Fibroblast of skin of left quadriceps (primary cell): ENCODE measurements around the gene DOK7.

Source experiments
- DNase-seq, 2 experiments: peaks; one replicate each; pipeline ENCODE4 v3.0.0-alpha.2; 2013; ENCODE audit warnings: low read depth in 2 of 2

Gene DOK7

DNA sequence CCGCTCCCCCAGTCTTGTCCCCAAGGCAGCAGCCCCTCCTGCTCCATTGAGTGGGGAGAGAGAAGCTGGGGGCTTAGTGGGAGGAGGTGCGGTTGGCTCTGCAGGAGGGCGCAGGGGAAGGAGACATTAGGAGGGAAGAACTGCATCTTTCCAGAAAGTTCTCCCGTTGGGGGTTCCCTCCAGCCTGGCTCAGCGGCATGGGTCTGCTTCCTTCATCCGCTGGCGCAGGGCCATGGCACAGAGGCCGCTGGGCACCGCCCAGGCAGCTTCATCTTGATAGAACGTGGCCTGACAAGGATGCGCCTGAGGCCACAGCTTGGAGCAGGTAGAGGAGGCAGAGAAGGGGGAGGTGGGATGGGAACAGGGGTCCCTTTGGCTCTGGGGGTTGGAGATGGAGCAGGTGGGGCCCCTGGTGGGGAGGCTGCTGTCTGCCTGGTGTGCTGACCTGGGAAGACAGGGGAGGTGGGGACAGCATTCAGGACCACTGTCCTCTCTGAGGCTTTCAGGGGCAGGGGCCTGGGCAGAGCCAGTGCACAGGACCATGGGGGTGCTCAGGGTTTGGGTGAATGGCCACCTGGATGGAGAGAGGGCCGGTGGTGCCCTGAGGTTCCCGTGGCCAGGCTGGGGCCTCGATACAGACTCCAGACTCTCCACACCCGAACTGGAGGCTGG is 12.1 kb downstream of the DOK7 start:
- DNase-seq: no peak

- no peak for DNase-seq
Observed at GRCh38 chr4:3475713-3476260, 12.7 kb downstream of the DOK7 start.

DNA sequence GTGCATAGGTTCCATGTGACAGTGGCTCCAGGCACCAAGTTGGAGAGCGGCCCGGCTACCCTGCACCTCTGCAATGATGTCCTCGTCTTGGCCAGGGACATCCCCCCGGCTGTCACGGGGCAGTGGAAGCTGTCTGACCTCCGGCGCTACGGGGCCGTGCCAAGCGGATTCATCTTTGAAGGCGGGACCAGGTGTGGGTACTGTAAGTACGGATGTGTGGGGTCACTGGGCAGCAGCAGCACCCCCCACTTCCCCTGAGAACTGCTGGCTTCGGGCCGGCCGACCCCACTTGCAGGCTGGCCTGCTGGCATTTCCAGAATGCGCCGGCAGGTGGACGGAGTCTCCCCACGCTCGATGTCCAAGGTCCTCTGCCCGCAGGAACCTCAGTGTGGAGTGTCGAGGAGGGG is 13.2 kb downstream of the DOK7 start:
- no peak for DNase-seq

GRCh38 chr4:3476936-3477749 is 14.0 kb downstream of the DOK7 start:
- DNase-seq: no peak

DNA sequence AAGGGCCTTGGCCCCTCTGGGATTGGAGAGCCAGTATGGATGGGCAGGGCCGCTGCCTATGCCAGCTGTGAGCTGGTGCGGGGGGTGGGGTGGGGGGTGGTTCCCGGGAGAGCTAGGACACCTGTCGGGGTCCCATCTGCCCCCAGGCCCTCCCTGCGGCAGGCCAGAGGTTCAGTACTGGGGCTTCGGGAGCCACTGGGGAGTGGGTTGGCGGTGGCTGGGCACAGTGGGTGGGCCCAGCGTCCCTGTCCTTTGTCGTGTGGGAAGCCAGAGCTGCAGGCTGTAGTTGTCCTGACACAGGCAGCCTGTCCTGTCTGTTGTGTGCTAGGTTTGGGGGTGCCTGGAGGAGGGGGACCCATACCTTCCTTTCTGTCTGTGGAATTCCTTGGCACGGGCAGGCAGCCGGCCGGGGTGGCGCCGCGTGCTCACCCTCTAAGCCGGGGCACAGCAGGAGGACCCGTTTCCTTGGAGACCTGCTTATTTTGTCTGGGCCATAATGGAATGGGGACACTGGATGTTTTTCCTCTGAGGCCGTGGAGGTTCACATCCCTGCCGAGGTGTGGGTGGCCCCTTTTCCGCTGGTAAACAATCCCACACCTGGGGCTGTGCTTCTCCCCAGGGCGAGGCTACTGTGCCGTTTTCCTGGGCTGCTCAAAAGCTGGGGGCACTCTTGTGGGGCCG is 14.8 kb downstream of the DOK7 start:
- DNase-seq: no peak

DNA sequence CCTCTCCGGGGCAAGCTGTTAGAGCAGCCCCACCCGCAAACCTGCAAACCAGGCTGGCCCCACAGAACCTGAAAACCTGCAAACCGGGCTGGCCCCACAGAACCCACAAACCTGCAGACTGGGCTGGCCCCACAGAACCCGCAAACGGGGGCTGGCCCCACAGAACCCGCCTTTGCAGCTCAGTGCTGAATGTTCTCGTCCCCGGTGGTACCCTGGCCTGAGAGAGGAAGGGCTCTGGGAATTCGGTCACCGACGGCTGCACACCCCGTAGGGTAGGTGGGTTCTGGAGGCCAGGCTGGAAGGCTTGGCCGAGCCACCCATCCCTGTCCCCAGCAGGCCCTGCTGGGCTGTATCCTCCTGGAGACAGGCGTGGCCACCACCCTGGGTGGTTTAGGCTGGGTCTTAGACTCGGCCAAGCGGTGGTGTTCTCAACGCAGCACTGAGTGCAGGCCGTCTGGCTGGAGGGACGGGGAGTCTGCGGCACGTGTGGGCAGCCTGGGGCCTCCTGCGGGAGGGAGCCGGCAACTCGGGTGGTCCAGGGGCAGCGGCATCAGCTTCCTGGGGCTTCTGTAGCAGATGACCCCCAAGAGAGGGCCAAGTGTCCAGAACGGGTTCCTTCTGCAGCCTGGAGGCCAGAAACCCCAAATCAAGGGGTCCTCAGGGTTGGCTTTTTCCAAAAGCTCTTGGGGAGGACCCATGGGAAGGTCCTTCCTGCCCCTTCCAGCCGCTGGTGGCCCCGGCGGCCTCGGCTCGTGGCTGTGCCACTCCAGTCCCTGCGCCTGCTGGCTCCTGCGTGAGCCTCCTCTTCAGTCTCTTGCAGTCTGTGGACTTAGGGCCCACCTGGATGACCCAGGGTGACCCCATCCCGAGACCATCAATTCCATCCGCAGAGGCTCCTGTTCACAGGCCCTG is 15.6 kb downstream of the DOK7 start:
- no peak for DNase-seq

DNA sequence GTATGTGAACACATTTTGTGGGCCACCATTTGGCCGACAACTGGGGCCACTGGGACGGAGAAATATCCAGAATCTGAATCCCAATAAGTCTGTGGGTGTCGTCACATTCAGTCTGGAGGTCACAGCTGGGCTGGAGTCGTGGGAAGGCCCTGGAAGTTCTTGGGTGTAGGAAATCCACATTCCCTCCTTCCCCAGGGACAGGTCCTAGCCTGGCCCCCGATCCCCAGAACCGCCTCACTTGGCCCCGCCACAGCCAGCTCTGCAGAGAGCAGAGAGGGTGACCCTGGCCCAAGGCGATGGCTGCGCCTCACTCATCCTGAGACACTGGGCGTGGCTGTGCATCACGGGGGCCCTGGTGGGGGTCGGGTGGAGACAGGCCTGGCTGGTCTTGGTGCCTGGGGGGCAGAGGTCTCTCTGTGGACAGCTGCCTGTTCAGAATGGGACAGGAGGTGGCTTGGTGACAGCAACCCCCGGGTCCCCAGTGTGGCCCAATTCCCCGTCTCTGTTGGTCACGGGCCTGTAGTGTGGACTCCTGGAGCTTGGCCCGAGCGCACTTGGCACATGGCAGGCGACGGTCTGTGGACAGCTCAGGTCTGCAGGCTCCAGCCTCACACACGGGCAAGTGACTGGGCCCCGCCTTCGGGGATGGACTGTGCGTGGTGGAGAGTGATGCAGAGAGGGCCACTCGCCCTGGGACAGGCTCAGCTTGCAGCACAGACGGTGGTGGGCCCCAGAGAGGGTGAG is 16.4 kb downstream of the DOK7 start:
- DNase-seq: no peak

DNA sequence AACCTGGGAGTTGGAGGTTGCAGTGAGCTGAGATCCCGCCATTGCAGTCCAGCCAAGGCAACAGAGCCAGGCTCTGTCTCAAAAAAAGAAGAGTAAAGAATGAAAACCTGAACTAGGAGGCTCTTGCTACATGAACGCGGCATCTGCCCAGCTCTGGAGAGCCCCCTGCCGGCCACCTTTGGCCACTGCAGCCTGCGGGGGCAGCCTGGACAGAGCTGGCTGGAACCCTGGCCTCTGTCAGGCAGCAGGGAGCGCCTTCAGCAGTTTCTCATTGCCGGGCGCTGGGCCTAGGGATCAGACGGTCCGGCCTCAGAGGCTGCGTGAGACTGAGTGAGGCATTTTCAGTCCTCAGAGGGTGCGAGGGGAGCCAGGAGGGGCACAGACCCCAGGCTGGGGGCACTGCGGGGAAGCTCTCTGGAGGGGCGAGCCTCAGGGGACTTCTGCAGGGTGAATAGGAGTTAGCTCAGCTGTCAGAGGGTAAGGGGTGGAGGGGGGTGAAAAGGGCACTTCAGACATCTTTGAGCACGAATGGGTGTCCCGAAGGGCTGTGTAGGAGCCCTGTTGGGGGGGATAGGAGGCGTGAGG is 17.5 kb downstream of the DOK7 start:
- peak; percentile 18 to 34 for DNase-seq

DNA sequence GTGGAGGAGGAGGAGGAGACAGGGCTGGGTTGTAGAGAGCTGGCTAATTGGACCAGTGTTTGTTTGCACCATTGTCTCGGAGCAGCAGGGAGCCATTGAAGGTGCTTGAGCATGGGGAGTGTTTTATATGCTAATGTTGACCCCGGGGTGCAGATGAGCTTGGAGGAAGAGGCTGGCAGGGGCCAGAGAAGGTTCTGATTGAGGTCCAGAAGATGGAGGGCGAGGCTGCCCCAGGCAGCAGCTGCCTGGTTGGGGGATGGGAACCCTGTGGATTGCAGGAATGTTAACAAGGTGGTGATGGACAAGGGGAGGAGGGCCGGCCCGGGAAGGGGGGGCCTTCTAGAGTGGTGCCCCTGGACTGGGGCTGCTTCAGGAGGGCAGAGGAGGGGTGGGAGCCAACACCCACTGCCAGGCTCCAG is 18.0 kb downstream of the DOK7 start:
- DNase-seq: no peak

DNA sequence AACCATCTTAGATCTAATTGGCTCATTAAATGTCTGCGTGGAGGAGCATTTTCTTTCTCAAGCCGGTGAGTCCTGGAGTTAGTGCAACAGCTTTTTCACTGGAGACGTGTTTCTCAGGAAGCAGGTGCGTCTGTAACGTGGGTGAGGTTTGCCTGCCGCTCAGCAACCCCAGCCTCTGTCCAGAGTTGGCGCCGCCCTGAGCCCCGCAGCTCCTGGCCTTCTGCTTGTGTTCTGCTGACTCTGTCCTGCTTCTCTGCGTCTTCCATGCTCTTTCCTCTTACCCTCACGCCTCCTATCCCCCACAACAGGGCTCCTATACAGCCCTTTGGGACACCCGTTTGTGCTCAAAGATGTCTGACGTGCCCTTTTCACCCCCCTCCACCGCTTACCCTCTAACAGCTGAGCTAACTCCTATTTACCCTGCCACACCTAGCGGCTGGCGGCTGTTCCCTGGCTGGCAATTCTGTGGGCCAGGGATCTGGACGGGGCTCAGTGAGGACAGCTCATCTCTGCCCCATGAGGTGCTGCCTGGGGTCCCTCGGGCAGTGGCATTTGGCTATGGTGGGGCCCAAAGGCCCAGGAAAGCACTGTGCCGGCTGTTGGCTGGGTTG is 18.8 kb downstream of the DOK7 start:
- no peak for DNase-seq

DNA sequence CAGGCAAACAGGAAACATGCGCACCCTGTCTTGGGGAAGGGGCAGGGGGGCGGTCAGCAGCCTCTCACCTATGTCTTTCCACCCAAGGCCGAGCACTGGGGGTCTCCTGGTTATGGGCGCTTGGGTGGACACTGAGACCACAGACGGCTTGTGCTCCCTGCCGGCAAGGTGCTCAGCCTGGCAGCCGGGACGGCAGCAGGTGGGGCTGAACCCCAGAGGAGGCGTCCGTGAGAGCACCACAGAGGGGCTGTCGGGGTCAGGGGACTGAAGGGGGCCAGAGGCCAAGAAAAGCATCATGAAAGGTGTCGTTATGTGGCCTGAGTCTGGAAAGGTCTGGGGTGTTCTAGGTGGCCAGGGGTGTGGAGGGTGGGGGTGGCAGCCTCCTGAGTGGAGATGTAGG is 19.6 kb downstream of the DOK7 start:
- no peak for DNase-seq

DNA sequence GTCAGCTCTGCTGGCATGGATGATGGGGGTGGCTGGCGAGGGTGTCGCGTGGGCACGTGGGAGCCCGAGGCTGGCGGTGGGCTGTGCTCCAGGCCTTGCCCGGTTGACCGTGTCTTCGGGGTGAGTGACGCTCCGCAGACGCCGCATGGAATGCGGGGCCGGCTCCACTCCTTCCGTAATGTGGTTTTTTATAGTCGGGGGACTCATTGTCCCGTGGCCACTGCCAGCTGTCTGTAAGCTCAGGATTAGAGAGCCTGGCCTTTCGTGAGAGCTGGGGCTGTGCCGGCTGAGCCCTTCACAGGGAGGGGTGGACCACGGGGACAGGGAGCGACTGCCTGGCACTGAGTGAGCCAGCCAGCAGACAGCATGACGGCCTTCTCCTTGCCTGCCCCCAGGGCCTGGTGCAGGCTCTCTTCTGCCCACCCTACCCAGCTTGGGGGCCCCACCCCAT is 20.4 kb downstream of the DOK7 start:
- no peak for DNase-seq

- DNase-seq: no peak
Observed at GRCh38 chr4:3484057-3484973, 21.2 kb downstream of the DOK7 start.

DNA sequence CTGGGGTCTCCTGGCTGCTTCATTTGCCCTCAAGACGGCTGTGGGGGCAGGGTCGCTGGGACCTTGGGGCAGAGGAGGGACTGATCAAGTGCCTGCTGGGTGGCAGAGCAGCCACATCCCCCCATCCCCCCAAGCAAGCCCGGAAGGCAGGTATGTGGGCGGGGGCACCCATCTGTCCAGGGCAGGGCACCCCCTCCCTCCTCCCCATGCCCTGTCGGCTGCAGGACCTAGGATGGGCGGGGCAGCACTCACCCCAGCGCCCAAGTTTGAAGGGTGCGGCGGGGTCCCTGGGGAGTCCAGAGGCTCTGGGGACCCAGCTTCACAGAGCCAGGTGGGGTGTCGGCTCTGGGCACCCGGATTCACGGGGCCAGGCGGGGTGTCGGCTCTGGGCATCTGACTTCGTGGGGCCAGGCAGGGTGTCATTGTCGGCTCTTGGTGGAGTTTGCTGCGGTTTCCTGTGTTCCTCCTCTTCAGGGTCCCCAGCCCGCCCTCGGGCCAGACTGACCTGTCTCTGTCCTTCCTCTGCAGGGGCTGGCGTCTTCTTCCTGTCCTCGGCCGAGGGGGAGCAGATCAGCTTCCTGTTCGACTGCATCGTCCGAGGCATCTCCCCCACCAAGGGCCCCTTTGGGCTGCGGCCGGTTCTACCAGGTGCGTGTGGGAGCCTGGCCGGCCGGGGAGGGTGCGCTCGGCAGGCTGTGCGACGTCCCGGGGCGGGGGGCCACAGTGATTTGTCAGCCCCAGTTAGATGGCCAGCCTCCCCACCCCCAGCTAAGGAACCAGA is 22.1 kb downstream of the DOK7 start:
- no peak for DNase-seq

GRCh38 chr4:3485886-3486540 is 22.9 kb downstream of the DOK7 start:
- no peak for DNase-seq

- DNase-seq: no peak
Observed at GRCh38 chr4:3486541-3487540, 23.7 kb downstream of the DOK7 start.
